GM12873 (cell line): ENCODE data around the gene AFF3.

Experiments used
- CTCF ChIP-seq: IDR thresholded peaks from 2 replicates; pipeline ENCODE4 v1.5.1; 2012; ENCODE audit warnings: low read depth, mild to moderate bottlenecking, moderate library complexity, low read length, control low read depth; ENCODE audit not compliant: insufficient read depth; ENCODE audit errors: missing control alignments

The AFF3 gene

GRCh38 chr2:99637159-99637697 lies 505.2 kb downstream of the AFF3 start:
- TF ChIP-seq CTCF = no peak

- no peak for TF ChIP-seq CTCF
Observed at GRCh38 chr2:99636144-99637034, 506.0 kb downstream of the AFF3 start.

DNA sequence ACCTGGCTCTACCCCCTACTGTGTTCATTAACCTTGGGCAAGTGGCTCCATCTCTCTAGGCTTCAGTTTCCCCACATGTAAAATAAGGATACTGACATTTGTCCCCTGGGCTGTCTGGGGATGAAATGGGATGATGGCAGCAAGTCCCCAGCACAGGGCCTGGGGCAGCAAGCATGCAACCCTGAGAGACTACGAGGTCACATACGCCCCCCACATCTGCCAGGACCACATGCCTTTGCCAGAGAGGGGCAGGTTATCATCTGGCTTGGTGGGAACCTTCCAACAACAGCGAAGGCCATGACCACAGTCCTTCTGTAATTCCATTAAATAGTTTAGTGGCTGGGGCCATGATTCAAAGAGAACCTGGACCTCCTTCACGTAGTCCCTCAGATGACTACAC lies 506.7 kb downstream of the AFF3 start:
- no peak for TF ChIP-seq CTCF

DNA sequence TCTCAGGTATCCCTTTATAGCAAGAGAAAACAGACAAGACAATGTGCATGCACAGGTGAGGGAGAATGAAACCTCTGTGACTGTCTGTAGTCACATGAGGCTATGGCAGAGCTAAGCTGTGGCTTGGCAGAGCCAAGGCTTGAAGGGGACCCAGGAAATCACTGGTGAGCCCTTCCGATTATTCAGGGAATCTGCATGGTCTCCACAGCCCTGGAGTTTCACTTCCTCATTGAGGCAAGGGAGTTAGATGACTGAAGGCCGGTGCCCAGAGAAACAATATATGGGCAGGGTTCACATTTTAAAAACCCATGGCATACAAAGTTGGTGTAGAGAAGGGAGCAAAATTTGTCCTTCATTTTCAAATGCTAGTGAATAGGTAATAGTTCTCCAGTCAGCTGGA lies 508.2 kb downstream of the AFF3 start:
- TF ChIP-seq CTCF = no peak

GRCh38 chr2:99631700-99632099 lies 510.7 kb downstream of the AFF3 start:
- TF ChIP-seq CTCF = no peak

DNA sequence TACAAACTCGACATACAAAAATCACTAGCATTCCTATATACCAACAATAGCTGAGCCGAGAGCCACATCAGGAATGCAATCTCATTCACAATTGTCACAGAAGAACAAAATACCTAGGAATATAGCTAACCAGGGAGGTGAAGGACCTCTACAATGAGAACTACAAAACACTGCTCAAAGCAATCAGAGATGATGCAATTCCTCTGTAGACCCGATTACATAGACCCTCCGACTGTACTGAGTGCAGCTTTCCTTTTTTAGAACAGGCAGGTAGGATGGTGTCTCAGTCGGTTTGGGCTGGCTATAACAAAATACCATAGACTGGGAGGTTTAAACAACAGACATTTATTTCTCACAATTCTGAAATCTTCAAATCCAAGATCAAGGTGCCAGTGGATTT lies 513.1 kb downstream of the AFF3 start:
- no peak for TF ChIP-seq CTCF

DNA sequence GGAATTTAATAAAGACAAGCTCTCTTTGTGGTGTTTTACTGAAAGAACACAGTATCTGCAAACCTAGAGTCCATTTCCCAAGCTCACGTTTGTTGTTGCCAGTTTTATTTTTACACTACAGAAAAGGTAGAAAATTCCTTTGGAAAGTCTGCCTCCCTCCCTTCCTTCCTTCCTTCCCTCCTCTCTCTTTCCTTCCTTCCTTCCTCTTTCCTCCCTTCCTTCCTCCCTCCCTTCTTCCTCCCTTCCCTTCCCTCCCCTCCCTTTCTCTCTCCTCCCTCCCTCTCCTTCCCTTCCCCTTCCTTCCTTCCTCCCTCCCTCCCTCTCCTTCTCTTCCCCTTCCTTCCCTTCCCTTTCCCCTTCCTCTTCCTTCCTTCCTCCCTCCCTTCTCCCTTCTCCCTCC lies 516.2 kb downstream of the AFF3 start:
- TF ChIP-seq CTCF = no peak
